GM10248 (cell line): Measurements from ENCODE around the gene PTCHD4.

Source experiments
- CTCF ChIA-PET: fragments of 300-600 bp; sonication (Branson Sonifier 250); formaldehyde crosslinking; extraction: SDS; loops from one replicate; lab custom pipeline; 2021; ENCODE audit warnings: antibody characterized with exemption; lab: Yijun Ruan, JAX
- POLR2A ChIA-PET: fragments of 350-650 bp; sonication (Branson Sonifier 250); formaldehyde crosslinking; extraction: SDS; loops from one replicate; lab custom pipeline; 2020; ENCODE audit warnings: antibody characterized with exemption; lab: Yijun Ruan, JAX
- DNase-seq: peaks from one replicate; pipeline ENCODE4 v3.0.0; 2012; ENCODE audit errors: extremely low spot score
- CTCF ChIP-seq: IDR thresholded peaks from 2 replicates; pipeline ENCODE4 v1.5.1; 2012; ENCODE audit warnings: mild to moderate bottlenecking, low read depth; ENCODE audit errors: extremely low read depth, missing control alignments, control extremely low read depth

Gene PTCHD4

GRCh38 chr6:48111143-48111506 lies at the start of gene PTCHD4:
PTCHD4 (minus strand) TSS chr6:48111197; CDS start chr6:48068957, 42,240 bp downstream.
- no peak for DNase-seq
- POLR2A ChIA-PET: no interaction called here
- TF ChIP-seq CTCF: no peak
- CTCF ChIA-PET: no interaction called here

GRCh38 chr6:48151142-48151541 lies 40.1 kb upstream of the PTCHD4 start:
- TF ChIP-seq CTCF: no peak
- CTCF ChIA-PET: interaction anchor here (1.0 kb wide), 1 partner anchor 9 kb away, joined by 3 read pairs; no protein-coding TSS in a partner anchor
- no peak for DNase-seq
- POLR2A ChIA-PET: no interaction called here

- ChIA-PET POLR2A (no interaction called here), CTCF (interaction anchor here (1.0 kb wide), 1 partner anchor 8 kb away, joined by 3 read pairs; no protein-coding TSS in a partner anchor)
- DNase-seq: no peak
- no peak for TF ChIP-seq CTCF
Observed at GRCh38 chr6:48150701-48151100, 39.7 kb upstream of the PTCHD4 start.

- DNase-seq: no peak
- TF ChIP-seq CTCF: no peak
- ChIA-PET CTCF (no interaction called here), POLR2A (no interaction called here)
Observed at GRCh38 chr6:48147051-48147450, 36.1 kb upstream of the PTCHD4 start.

- CTCF ChIA-PET: interaction anchor here (1.6 kb wide), 1 partner anchor 21 kb away, joined by 4 read pairs; no protein-coding TSS in a partner anchor
- no peak for DNase-seq
- no peak for TF ChIP-seq CTCF
- POLR2A ChIA-PET: no interaction called here
Observed at GRCh38 chr6:48144021-48144420, 33.0 kb upstream of the PTCHD4 start.

- CTCF ChIA-PET: interaction anchor here (1.4 kb wide), 1 partner anchor 9 kb away, joined by 3 read pairs; no protein-coding TSS in a partner anchor
- no peak for TF ChIP-seq CTCF
- no peak for DNase-seq
- POLR2A ChIA-PET: no interaction called here
Observed at GRCh38 chr6:48141975-48142374, 31.0 kb upstream of the PTCHD4 start.
